GM12872 (cell line): ENCODE measurements around the gene HOXB1.

Experiments
- TF ChIP-seq, protein P1 (sequence below): IDR thresholded peaks from 3 replicates; pipeline ENCODE4 v1.5.1; 2011; ENCODE audit warnings: low read depth, mild to moderate bottlenecking, low read length, moderate library complexity; ENCODE audit not compliant: insufficient read depth

HOXB1 gene

GRCh38 chr17:48547808-48548522 is 17.2 kb upstream of the HOXB1 start:
- TF ChIP-seq, protein P1, sequence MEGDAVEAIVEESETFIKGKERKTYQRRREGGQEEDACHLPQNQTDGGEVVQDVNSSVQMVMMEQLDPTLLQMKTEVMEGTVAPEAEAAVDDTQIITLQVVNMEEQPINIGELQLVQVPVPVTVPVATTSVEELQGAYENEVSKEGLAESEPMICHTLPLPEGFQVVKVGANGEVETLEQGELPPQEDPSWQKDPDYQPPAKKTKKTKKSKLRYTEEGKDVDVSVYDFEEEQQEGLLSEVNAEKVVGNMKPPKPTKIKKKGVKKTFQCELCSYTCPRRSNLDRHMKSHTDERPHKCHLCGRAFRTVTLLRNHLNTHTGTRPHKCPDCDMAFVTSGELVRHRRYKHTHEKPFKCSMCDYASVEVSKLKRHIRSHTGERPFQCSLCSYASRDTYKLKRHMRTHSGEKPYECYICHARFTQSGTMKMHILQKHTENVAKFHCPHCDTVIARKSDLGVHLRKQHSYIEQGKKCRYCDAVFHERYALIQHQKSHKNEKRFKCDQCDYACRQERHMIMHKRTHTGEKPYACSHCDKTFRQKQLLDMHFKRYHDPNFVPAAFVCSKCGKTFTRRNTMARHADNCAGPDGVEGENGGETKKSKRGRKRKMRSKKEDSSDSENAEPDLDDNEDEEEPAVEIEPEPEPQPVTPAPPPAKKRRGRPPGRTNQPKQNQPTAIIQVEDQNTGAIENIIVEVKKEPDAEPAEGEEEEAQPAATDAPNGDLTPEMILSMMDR: no peak

- TF ChIP-seq, protein P1: no peak
These were observed 16.4 kb upstream of the HOXB1 start for GRCh38 chr17:48546924-48547807.

- TF ChIP-seq, protein P1: no peak
These were observed 15.5 kb upstream of the HOXB1 start for GRCh38 chr17:48546137-48546923.

GRCh38 chr17:48545539-48545938 is 14.7 kb upstream of the HOXB1 start:
- TF ChIP-seq, protein P1: no peak

- TF ChIP-seq, protein P1: no peak
These were observed 14.2 kb upstream of the HOXB1 start, which contains the start of gene HOXB2 for GRCh38 chr17:48545022-48545375. Gene HOXB2, minus strand, starts transcription at chr17:48545109. Its CDS starts 198 bp downstream, at chr17:48544911.

DNA sequence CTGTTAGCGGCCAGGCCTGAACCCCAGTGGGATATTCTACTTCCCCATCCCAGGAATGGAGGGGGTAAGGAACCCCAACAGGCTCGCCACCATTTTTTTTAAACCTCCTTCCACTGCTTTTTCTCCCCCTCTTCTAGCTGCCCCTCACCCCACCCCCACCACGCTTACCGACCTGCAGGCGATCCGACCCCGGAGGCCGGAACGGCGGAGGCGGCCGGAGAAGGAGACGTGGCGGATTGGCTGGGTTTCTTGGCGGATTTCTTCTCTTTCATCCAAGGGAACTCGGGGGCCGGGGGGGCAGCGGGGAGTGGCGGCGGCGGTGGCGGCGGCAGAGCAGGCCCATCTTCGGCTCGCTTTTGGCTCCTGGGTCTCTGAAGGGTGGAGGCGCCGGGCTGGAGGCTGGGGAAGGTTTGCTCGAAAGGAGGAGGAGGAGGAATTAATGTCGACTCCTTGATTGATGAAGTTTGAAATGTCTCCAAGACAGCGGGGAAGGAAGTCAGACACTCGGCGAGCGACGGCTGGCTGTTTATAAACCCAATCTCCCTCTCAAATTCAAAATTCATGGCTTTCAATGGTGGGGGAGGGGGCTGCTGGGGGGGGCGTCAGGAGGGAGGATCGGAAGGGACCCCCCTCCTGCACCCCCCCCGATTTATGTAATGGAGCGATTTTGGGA is 13.7 kb upstream of the HOXB1 start:
- TF ChIP-seq, protein P1: no peak

DNA sequence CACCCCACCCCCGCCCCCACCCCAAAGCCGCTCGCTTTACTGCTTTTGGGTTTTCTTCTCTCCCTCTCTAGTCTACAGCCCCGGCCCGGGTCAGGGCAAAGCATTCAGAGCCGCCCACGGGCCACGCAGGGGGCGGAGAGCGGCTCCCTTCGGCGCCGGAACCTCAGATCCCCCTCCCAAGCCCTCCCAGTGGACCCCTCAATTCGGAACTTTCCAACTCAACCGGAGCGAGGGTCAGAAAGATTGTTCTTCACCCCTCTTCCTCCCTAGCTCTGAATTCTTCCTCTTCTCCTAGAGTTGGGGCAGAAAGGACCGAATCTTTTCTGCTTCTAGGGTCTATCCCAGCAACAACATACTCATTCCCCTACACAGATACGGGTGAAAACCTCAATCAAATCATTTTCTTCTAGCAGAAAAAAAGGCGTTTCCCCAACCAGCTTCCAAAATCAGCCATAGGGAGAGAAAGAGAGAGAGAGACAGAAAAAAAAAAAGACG is 13.1 kb upstream of the HOXB1 start:
- TF ChIP-seq, protein P1: no peak
